Measurements from ENCODE around the gene ZNF469. TPM values are rescaled to one million over a fixed set of nuclear protein-coding genes. Genes with fewer than 3 reads are reported as not detected.
"Not testable (repeated sequence)": the region's sequence is repeated elsewhere in the genome, so short reads cannot be mapped to it uniquely, and the experiment has no call there.

ZNF469 gene
- total RNA-seq, 1 donor: 8.3 TPM

GRCh38 chr16:88359008-88359407, 23.8 kb upstream of the ZNF469 start:
- Histone ChIP-seq H3K4me3 (ENCODE audit: insufficient read depth, low read length) (no peak overlapping the region), H3K9me3 (ENCODE audit: low read depth, low read length) (no peaks in the 10 kb centered on the region), H3K27me3 (ENCODE audit: insufficient read depth, low read length) (peaks cover 33% of the 10 kb centered on the region), H3K27ac (ENCODE audit: low read depth, low read length) (no peak overlapping the region), H3K79me2 (ENCODE audit: insufficient read depth, low read length) (no peaks in the 10 kb centered on the region), H3K36me3 (ENCODE audit: insufficient read depth, low read length) (no peaks in the 10 kb centered on the region), H2AFZ (ENCODE audit: low read length) (no peak overlapping the region), H3K4me2 (ENCODE audit: insufficient read depth, low read length) (no peak overlapping the region), H4K20me1 (ENCODE audit: insufficient read depth, low read length) (no peaks in the 10 kb centered on the region), H3K4me1 (ENCODE audit: insufficient read depth, low read length) (no peaks in the 10 kb centered on the region)
- TF ChIP-seq, protein P1, sequence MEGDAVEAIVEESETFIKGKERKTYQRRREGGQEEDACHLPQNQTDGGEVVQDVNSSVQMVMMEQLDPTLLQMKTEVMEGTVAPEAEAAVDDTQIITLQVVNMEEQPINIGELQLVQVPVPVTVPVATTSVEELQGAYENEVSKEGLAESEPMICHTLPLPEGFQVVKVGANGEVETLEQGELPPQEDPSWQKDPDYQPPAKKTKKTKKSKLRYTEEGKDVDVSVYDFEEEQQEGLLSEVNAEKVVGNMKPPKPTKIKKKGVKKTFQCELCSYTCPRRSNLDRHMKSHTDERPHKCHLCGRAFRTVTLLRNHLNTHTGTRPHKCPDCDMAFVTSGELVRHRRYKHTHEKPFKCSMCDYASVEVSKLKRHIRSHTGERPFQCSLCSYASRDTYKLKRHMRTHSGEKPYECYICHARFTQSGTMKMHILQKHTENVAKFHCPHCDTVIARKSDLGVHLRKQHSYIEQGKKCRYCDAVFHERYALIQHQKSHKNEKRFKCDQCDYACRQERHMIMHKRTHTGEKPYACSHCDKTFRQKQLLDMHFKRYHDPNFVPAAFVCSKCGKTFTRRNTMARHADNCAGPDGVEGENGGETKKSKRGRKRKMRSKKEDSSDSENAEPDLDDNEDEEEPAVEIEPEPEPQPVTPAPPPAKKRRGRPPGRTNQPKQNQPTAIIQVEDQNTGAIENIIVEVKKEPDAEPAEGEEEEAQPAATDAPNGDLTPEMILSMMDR (IDR thresholded peaks at IDR 0.05; ENCODE audit: extremely low read depth, low read depth, low read length): no peak
- peak; percentile 38 for DNase-seq (ENCODE audit: insufficient read length, low spot score, missing footprints)

DNA sequence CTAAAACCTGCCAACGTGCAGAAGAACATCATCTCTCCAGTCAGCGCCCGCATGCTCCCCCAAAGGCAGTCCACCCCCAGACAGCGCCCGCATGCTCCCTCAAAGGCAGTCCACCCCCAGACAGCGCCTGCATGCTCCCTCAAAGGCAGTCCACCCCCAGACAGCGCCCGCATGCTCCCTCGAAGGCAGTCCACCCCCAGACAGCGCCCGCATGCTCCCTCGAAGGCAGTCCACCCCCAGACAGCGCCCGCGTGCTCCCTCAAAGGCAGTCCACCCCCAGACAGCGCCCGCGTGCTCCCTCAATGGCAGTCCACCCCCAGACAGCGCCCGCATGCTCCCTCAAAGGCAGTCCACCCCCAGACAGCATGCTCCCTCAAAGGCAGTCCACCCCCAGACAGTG, 22.4 kb upstream of the ZNF469 start:
- not testable (repeated sequence) for H3K4me1 ChIP-seq (ENCODE audit: insufficient read depth, low read length); H2AFZ ChIP-seq (ENCODE audit: low read length); H3K9me3 ChIP-seq (ENCODE audit: low read depth, low read length); H4K20me1 ChIP-seq (ENCODE audit: insufficient read depth, low read length); H3K4me2 ChIP-seq (ENCODE audit: insufficient read depth, low read length); H3K27ac ChIP-seq (ENCODE audit: low read depth, low read length); H3K79me2 ChIP-seq (ENCODE audit: insufficient read depth, low read length); H3K4me3 ChIP-seq (ENCODE audit: insufficient read depth, low read length); DNase-seq (ENCODE audit: insufficient read length, low spot score, missing footprints); H3K36me3 ChIP-seq (ENCODE audit: insufficient read depth, low read length)
- peaks cover 33% of the 10 kb centered on the region for H3K27me3 ChIP-seq (ENCODE audit: insufficient read depth, low read length)

DNA sequence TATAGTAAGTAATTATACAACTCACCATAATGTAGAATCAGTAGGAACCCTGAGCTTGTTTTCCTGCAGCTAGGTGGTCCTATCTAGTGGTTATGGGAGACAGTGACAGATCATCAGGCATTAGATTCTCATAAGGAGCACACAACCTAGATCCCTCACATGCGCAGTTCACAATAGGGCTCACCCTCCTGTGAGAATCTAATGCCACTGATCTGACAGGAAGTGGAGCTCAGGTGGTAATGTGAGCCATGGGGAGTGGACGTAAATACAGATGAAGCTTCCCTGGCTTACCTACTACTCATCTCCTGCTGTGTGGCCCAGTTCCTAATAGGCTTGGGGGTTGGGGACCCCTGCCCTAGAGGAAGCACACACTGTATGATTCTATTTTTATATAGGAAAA, 21.8 kb upstream of the ZNF469 start:
- Histone ChIP-seq H3K79me2 (ENCODE audit: insufficient read depth, low read length) (no peaks in the 10 kb centered on the region), H3K9me3 (ENCODE audit: low read depth, low read length) (no peaks in the 10 kb centered on the region), H3K4me2 (ENCODE audit: insufficient read depth, low read length) (no peak overlapping the region), H4K20me1 (ENCODE audit: insufficient read depth, low read length) (no peaks in the 10 kb centered on the region), H2AFZ (ENCODE audit: low read length) (no peak overlapping the region), H3K36me3 (ENCODE audit: insufficient read depth, low read length) (no peaks in the 10 kb centered on the region), H3K27me3 (ENCODE audit: insufficient read depth, low read length) (peaks cover 33% of the 10 kb centered on the region), H3K4me3 (ENCODE audit: insufficient read depth, low read length) (no peak overlapping the region), H3K27ac (ENCODE audit: low read depth, low read length) (no peak overlapping the region), H3K4me1 (ENCODE audit: insufficient read depth, low read length) (no peaks in the 10 kb centered on the region)
- DNase-seq (ENCODE audit: insufficient read length, low spot score, missing footprints): no peak
- TF ChIP-seq, protein P1 (IDR thresholded peaks at IDR 0.05; ENCODE audit: extremely low read depth, low read depth, low read length): no peak

GRCh38 chr16:88361775-88362174, 21.0 kb upstream of the ZNF469 start:
- Histone ChIP-seq H3K27me3 (ENCODE audit: insufficient read depth, low read length) (peaks cover 33% of the 10 kb centered on the region), H2AFZ (ENCODE audit: low read length) (no peak overlapping the region), H4K20me1 (ENCODE audit: insufficient read depth, low read length) (no peaks in the 10 kb centered on the region), H3K4me2 (ENCODE audit: insufficient read depth, low read length) (no peak overlapping the region), H3K4me1 (ENCODE audit: insufficient read depth, low read length) (no peaks in the 10 kb centered on the region), H3K27ac (ENCODE audit: low read depth, low read length) (no peak overlapping the region), H3K4me3 (ENCODE audit: insufficient read depth, low read length) (no peak overlapping the region), H3K9me3 (ENCODE audit: low read depth, low read length) (no peaks in the 10 kb centered on the region), H3K36me3 (ENCODE audit: insufficient read depth, low read length) (no peaks in the 10 kb centered on the region), H3K79me2 (ENCODE audit: insufficient read depth, low read length) (no peaks in the 10 kb centered on the region)
- TF ChIP-seq, protein P1 (IDR thresholded peaks at IDR 0.05; ENCODE audit: extremely low read depth, low read depth, low read length): no peak
- no peak for DNase-seq (ENCODE audit: insufficient read length, low spot score, missing footprints)
